Osteoblast (primary cell): ENCODE results near the gene RCOR1. TPM values are rescaled to one million over a fixed set of nuclear protein-coding genes. Genes with fewer than 3 reads are reported as not detected.

Experiments used
- DNase-seq: peaks from one replicate; pipeline ENCODE4 v3.0.0; 2011; ENCODE audit warnings: low spot score, mixed read lengths; ENCODE audit not compliant: insufficient read length; ENCODE audit errors: missing footprints
- H2AFZ ChIP-seq: 2 replicates; pipeline ENCODE4 v1.6.0; 2011; ENCODE audit warnings: mild to moderate bottlenecking, low read length
- H3K27ac ChIP-seq: 2 replicates; pipeline ENCODE4 v1.5.1; 2011; ENCODE audit warnings: mild to moderate bottlenecking, low read depth, low read length, moderate library complexity
- H3K27me3 ChIP-seq: 2 replicates; pipeline ENCODE4 v1.6.0; 2012; ENCODE audit warnings: mild to moderate bottlenecking, control low read depth, inconsistent platforms, low read length, moderate library complexity; ENCODE audit not compliant: insufficient read depth
- H3K36me3 ChIP-seq: 2 replicates; pipeline ENCODE4 v1.5.1; 2011; ENCODE audit warnings: mild to moderate bottlenecking, low read length, control low read depth, moderate library complexity; ENCODE audit not compliant: insufficient read depth
- H3K4me1 ChIP-seq: 2 replicates; pipeline ENCODE4 v1.5.1; 2011; ENCODE audit warnings: mild to moderate bottlenecking, low read length, control low read depth, moderate library complexity; ENCODE audit not compliant: insufficient read depth
- H3K4me2 ChIP-seq: 2 replicates; pipeline ENCODE4 v1.6.0; 2011; ENCODE audit warnings: mild to moderate bottlenecking, low read length; ENCODE audit not compliant: insufficient read depth
- H3K4me3 ChIP-seq: fragments of 200-600 bp; sonication (generic); 3 replicates; pipeline ENCODE4 v1.5.1; 2012; ENCODE audit warnings: mild to moderate bottlenecking, low read length, inconsistent platforms; ENCODE audit not compliant: insufficient read depth
- H3K79me2 ChIP-seq: 2 replicates; pipeline ENCODE4 v1.6.0; 2012; ENCODE audit warnings: mild to moderate bottlenecking, low read length, control low read depth, inconsistent platforms; ENCODE audit not compliant: insufficient read depth
- H3K9me3 ChIP-seq: 2 replicates; pipeline ENCODE4 v1.5.1; 2011; ENCODE audit warnings: low read depth, low read length, control low read depth
- H4K20me1 ChIP-seq: 2 replicates; pipeline ENCODE4 v1.6.0; 2012; ENCODE audit warnings: mild to moderate bottlenecking, low read length, control low read depth; ENCODE audit not compliant: insufficient read depth
- CTCF ChIP-seq: IDR thresholded peaks from 2 replicates; pipeline ENCODE4 v1.5.1; 2011; ENCODE audit warnings: mild to moderate bottlenecking, low read depth, low read length, moderate library complexity; ENCODE audit errors: extremely low read depth
- total RNA-seq: library from RNA; depleted of rRNA; stranded (reverse); fragments of >200 nt; gene quantifications from 2 replicates; pipeline ENCODE4 v1.2.3, GENCODE V29; 2012

RCOR1 gene
- total RNA-seq, 1 donor, result 11.6 TPM

- no peaks in the 10 kb centered on the region for H3K79me2 ChIP-seq
- no peak overlapping the region for H3K4me2 ChIP-seq
- H3K4me1 ChIP-seq, result no peaks in the 10 kb centered on the region
- H3K9me3 ChIP-seq, result no peaks in the 10 kb centered on the region
- H3K4me3 ChIP-seq, result no peak overlapping the region
- TF ChIP-seq CTCF, result no peak
- DNase-seq, result peak; percentile 45
- no peak overlapping the region for H3K27ac ChIP-seq
- H4K20me1 ChIP-seq, result no peaks in the 10 kb centered on the region
- H3K27me3 ChIP-seq, result no peaks in the 10 kb centered on the region
- no peaks in the 10 kb centered on the region for H3K36me3 ChIP-seq
- no peak overlapping the region for H2AFZ ChIP-seq
Observed at GRCh38 chr14:102746634-102747438, 154.4 kb downstream of the RCOR1 start.

GRCh38 chr14:102748806-102749205 lies 156.4 kb downstream of the RCOR1 start:
- Histone ChIP-seq H2AFZ (no peak overlapping the region), H3K4me1 (no peaks in the 10 kb centered on the region), H3K79me2 (no peaks in the 10 kb centered on the region), H3K4me3 (no peak overlapping the region), H3K36me3 (no peaks in the 10 kb centered on the region), H4K20me1 (no peaks in the 10 kb centered on the region), H3K27me3 (no peaks in the 10 kb centered on the region), H3K27ac (no peak overlapping the region), H3K9me3 (no peaks in the 10 kb centered on the region), H3K4me2 (no peak overlapping the region)
- DNase-seq, result no peak
- TF ChIP-seq CTCF, result no peak

GRCh38 chr14:102749393-102750305 lies 157.2 kb downstream of the RCOR1 start:
- H4K20me1 ChIP-seq, result no peaks in the 10 kb centered on the region
- no peaks in the 10 kb centered on the region for H3K9me3 ChIP-seq
- no peaks in the 10 kb centered on the region for H3K36me3 ChIP-seq
- DNase-seq, result peak; percentile 47
- no peaks in the 10 kb centered on the region for H3K4me1 ChIP-seq
- no peak for TF ChIP-seq CTCF
- no peak overlapping the region for H2AFZ ChIP-seq
- H3K4me2 ChIP-seq, result no peak overlapping the region
- no peak overlapping the region for H3K27ac ChIP-seq
- H3K4me3 ChIP-seq, result no peak overlapping the region
- H3K79me2 ChIP-seq, result no peaks in the 10 kb centered on the region
- H3K27me3 ChIP-seq, result no peaks in the 10 kb centered on the region

- Histone ChIP-seq H3K4me2 (no peak overlapping the region), H3K27me3 (no peaks in the 10 kb centered on the region), H4K20me1 (no peaks in the 10 kb centered on the region), H3K79me2 (no peaks in the 10 kb centered on the region), H3K4me1 (no peaks in the 10 kb centered on the region), H3K4me3 (no peak overlapping the region), H3K27ac (no peak overlapping the region), H3K36me3 (no peaks in the 10 kb centered on the region), H3K9me3 (no peaks in the 10 kb centered on the region), H2AFZ (no peak overlapping the region)
- no peak for TF ChIP-seq CTCF
- DNase-seq, result peak; percentile 26
Observed at GRCh38 chr14:102750376-102750775, 157.9 kb downstream of the RCOR1 start.
